Measurements from ENCODE around the gene ARHGAP40.

The ARHGAP40 gene

GRCh38 chr20:38599410-38599882 lies 2.2 kb upstream of the ARHGAP40 start:
- Histone ChIP-seq H3K4me1 (ENCODE audit: control insufficient read depth, insufficient read depth, low read length) (no peaks in the 10 kb centered on the region; the same call in 1 of the 2 replicates), H3K27ac (ENCODE audit: extremely low read depth, low read depth, low read length) (no peak overlapping the region), H3K9me3 (ENCODE audit: control insufficient read depth, insufficient read depth, low read depth, low read length) (no peaks in the 10 kb centered on the region), H3K4me3 (ENCODE audit: low read depth, low read length) (no peak overlapping the region), H3K36me3 (ENCODE audit: control insufficient read depth in 2 of 2, insufficient read depth in 1 of 2, low read length in 2 of 2) (no peaks in the 10 kb centered on the region)
- TF ChIP-seq HOXC10 (CRISPR knock-in tag; IDR thresholded peaks at IDR 0.05), result no peak
- TF ChIP-seq GLIS1 (tag by site-specific recombination; IDR thresholded peaks at IDR 0.05), result peak; percentile 86
- peak; percentile 28; the same call in 1 of the 2 replicates for TF ChIP-seq SCRT1 (tag by site-specific recombination; IDR thresholded peaks at IDR 0.05; ENCODE audit: borderline replicate concordance)
- peak; percentile 66 for TF ChIP-seq ZIC2 (tag by site-specific recombination; IDR thresholded peaks at IDR 0.05)
- peak; percentile 92 for TF ChIP-seq SCRT2 (tag by site-specific recombination; IDR thresholded peaks at IDR 0.05)
- TF ChIP-seq ZSCAN18 (tag by site-specific recombination; IDR thresholded peaks at IDR 0.05), result no peak
- 0 out of 2 replicates have a peak, but pooled peaks have one; percentile 27 for TF ChIP-seq GLIS2 (tag by site-specific recombination; IDR thresholded peaks at IDR 0.05)
- TF ChIP-seq ZNF692 (tag by site-specific recombination; IDR thresholded peaks at IDR 0.05), result no peak
- no peak for TF ChIP-seq ZNF354C (tag by site-specific recombination; IDR thresholded peaks at IDR 0.05; ENCODE audit: borderline replicate concordance, low read depth)
- TF ChIP-seq ZNF19 (tag by site-specific recombination; IDR thresholded peaks at IDR 0.05; ENCODE audit: low read depth), result no peak
- no peak for TF ChIP-seq PRDM10 (tag by site-specific recombination; IDR thresholded peaks at IDR 0.05)
- ChIA-PET CTCF (interaction anchor here (0.6 to 1.0 kb wide), 3 partner anchors 34 to 183 kb away, joined by 3 to 5 read pairs (median 3); no protein-coding TSS in a partner anchor), POLR2A (interaction anchor here (0.6 to 1.1 kb wide), 2 partner anchors 66 to 153 kb away, joined by 3 read pairs; no protein-coding TSS in a partner anchor)

- ChIA-PET POLR2A (interaction anchor here (1.1 kb wide), 1 partner anchor 154 kb away, joined by 3 read pairs; no protein-coding TSS in a partner anchor), CTCF (interaction anchor here (0.6 kb wide), 1 partner anchor 183 kb away, joined by 3 read pairs; no protein-coding TSS in a partner anchor)
- Histone ChIP-seq H3K4me3 (ENCODE audit: low read depth, low read length) (no peak overlapping the region), H3K4me1 (ENCODE audit: control insufficient read depth, insufficient read depth, low read length) (no peaks in the 10 kb centered on the region; the same call in 1 of the 2 replicates), H3K36me3 (ENCODE audit: control insufficient read depth in 2 of 2, insufficient read depth in 1 of 2, low read length in 2 of 2) (no peaks in the 10 kb centered on the region), H3K27ac (ENCODE audit: extremely low read depth, low read depth, low read length) (no peak overlapping the region), H3K9me3 (ENCODE audit: control insufficient read depth, insufficient read depth, low read depth, low read length) (no peaks in the 10 kb centered on the region)
- TF ChIP-seq ZNF37A (tag by site-specific recombination; IDR thresholded peaks at IDR 0.05) (no peak), ZNF76 (tag by site-specific recombination; IDR thresholded peaks at IDR 0.05; ENCODE audit: borderline replicate concordance, low read depth) (no peak), ZNF473 (tag by site-specific recombination; IDR thresholded peaks at IDR 0.05) (peak; percentile 68; the same call in 1 of the 2 replicates), ZSCAN30 (tag by site-specific recombination; IDR thresholded peaks at IDR 0.05) (no peak), ZNF366 (tag by site-specific recombination; conservative IDR thresholded peaks at IDR 0.05) (peak; percentile 97), PRDM1 (tag by site-specific recombination; IDR thresholded peaks at IDR 0.05) (no peak), PRDM10 (tag by site-specific recombination; IDR thresholded peaks at IDR 0.05) (no peak), ZNF112 (tag by site-specific recombination; IDR thresholded peaks at IDR 0.05) (no peak), KLF8 (tag by site-specific recombination; IDR thresholded peaks at IDR 0.05) (no peak), ZNF514 (tag by site-specific recombination; IDR thresholded peaks at IDR 0.05) (no peak), ZNF654 (tag by site-specific recombination; IDR thresholded peaks at IDR 0.05; ENCODE audit: low read depth) (no peak), KLF10 (tag by site-specific recombination; IDR thresholded peaks at IDR 0.05) (no peak), EGR2 (tag by site-specific recombination; IDR thresholded peaks at IDR 0.05; ENCODE audit: low read depth) (0 out of 2 replicates have a peak, but pooled peaks have one; percentile 20), GLI2 (tag by site-specific recombination; IDR thresholded peaks at IDR 0.05; ENCODE audit: borderline replicate concordance, low read depth) (no peak)
Observed at GRCh38 chr20:38600057-38600456, 1.6 kb upstream of the ARHGAP40 start.
